Stimulated activated memory B cell treated with anti-CD40 and anti-IgM and Interleukin-4, amounts not matched to agents 10 μg/mL and 1 μg/mL and 100 μg/mL, for 72 hours (primary cell): ENCODE data around the gene TPSG1.

Experiments used
- ATAC-seq: fragments of 150-1000 bp; cut with Tn5 transposase; 2 replicates; pipeline ENCODE4 v1.10.0; 2021
- H3K27ac Mint-ChIP-seq: one replicate; pipeline ENCODE4 v1.8.0; 2022; ENCODE audit warnings: mild to moderate bottlenecking, mixed read lengths
- H3K27me3 Mint-ChIP-seq: one replicate; pipeline ENCODE4 v1.8.0; 2022; ENCODE audit warnings: mixed read lengths
- H3K36me3 Mint-ChIP-seq: one replicate; pipeline ENCODE4 v1.8.0; 2022; ENCODE audit warnings: mixed read lengths
- H3K4me1 Mint-ChIP-seq: one replicate; pipeline ENCODE4 v1.8.0; 2022; ENCODE audit warnings: mixed read lengths
- H3K4me3 Mint-ChIP-seq: one replicate; pipeline ENCODE4 v1.8.0; 2022; ENCODE audit warnings: mild to moderate bottlenecking, moderate library complexity, mixed read lengths
- H3K9me3 Mint-ChIP-seq: one replicate; pipeline ENCODE4 v1.8.0; 2022; ENCODE audit warnings: mixed read lengths

The TPSG1 gene

GRCh38 chr16:1175566-1176279, 49.3 kb downstream of the TPSG1 start:
- Mint-ChIP-seq H3K4me3 (no peak overlapping the region), H3K27ac (no peak overlapping the region), H3K4me1 (no peaks in the 10 kb centered on the region), H3K36me3 (no peaks in the 10 kb centered on the region), H3K27me3 (peaks cover 36% of the 10 kb centered on the region), H3K9me3 (no peaks in the 10 kb centered on the region)
- ATAC-seq = no peak

GRCh38 chr16:1174477-1175357, 50.4 kb downstream of the TPSG1 start:
- H3K4me1 Mint-ChIP-seq = no peaks in the 10 kb centered on the region
- no peaks in the 10 kb centered on the region for H3K36me3 Mint-ChIP-seq
- no peak overlapping the region for H3K4me3 Mint-ChIP-seq
- no peak for ATAC-seq
- no peaks in the 10 kb centered on the region for H3K9me3 Mint-ChIP-seq
- no peak overlapping the region for H3K27ac Mint-ChIP-seq
- peaks cover 39% of the 10 kb centered on the region for H3K27me3 Mint-ChIP-seq

- no peaks in the 10 kb centered on the region for H3K9me3 Mint-ChIP-seq
- H3K36me3 Mint-ChIP-seq = no peaks in the 10 kb centered on the region
- H3K4me1 Mint-ChIP-seq = no peaks in the 10 kb centered on the region
- peaks cover 34% of the 10 kb centered on the region for H3K27me3 Mint-ChIP-seq
- H3K4me3 Mint-ChIP-seq = no peak overlapping the region
- ATAC-seq = no peak
- no peak overlapping the region for H3K27ac Mint-ChIP-seq
Measured at GRCh38 chr16:1173788-1174451, 51.1 kb downstream of the TPSG1 start.

- Mint-ChIP-seq H3K27ac (no peak overlapping the region), H3K36me3 (no peaks in the 10 kb centered on the region), H3K9me3 (no peaks in the 10 kb centered on the region), H3K4me1 (no peaks in the 10 kb centered on the region), H3K4me3 (no peak overlapping the region), H3K27me3 (peaks cover 33% of the 10 kb centered on the region)
- no peak for ATAC-seq
Measured at GRCh38 chr16:1172651-1173050, 52.4 kb downstream of the TPSG1 start.

GRCh38 chr16:1171854-1172428, 53.1 kb downstream of the TPSG1 start:
- Mint-ChIP-seq H3K4me1 (no peaks in the 10 kb centered on the region), H3K27me3 (peaks cover 33% of the 10 kb centered on the region), H3K4me3 (no peak overlapping the region), H3K36me3 (no peaks in the 10 kb centered on the region), H3K27ac (no peak overlapping the region), H3K9me3 (no peaks in the 10 kb centered on the region)
- no peak for ATAC-seq
